ENCODE measurements around the gene CDH23. TPM values are rescaled to one million over a fixed set of nuclear protein-coding genes. Genes with fewer than 3 reads are reported as not detected.
A peak's percentile ranks its signal among the peaks of the same experiment; 100 is the strongest.

The CDH23 gene
- total RNA-seq, 2 donors from 2014 or later = 1.1 to 2.8 TPM

- Mint-ChIP-seq H3K4me1 (ENCODE audit: low read depth) (peaks cover 38% of the 10 kb centered on the region), H3K9me3 (no peaks in the 10 kb centered on the region), H3K27ac (no peak overlapping the region), H3K27me3 (ENCODE audit: low read depth) (no peaks in the 10 kb centered on the region), H3K36me3 (ENCODE audit: insufficient read depth in 2 of 2) (no peaks in the 10 kb centered on the region), H3K4me3 (no peak overlapping the region)
- ATAC-seq (replicated peaks in 1 of 2) (peak; percentile 56 to 59), DNase-seq (peak; percentile 65 to 75)
Measured at GRCh38 chr10:71708301-71708703, 311.6 kb downstream of the CDH23 start.

- Mint-ChIP-seq H3K27me3 (ENCODE audit: low read depth) (no peaks in the 10 kb centered on the region), H3K27ac (no peak overlapping the region), H3K4me3 (no peak overlapping the region), H3K9me3 (no peaks in the 10 kb centered on the region), H3K4me1 (ENCODE audit: low read depth) (peaks cover 47% of the 10 kb centered on the region), H3K36me3 (ENCODE audit: insufficient read depth in 2 of 2) (no peaks in the 10 kb centered on the region)
- DNase-seq (no peak), ATAC-seq (replicated peaks in 1 of 2) (no peak)
Measured at GRCh38 chr10:71708897-71709882, 312.5 kb downstream of the CDH23 start.

- H3K36me3 Mint-ChIP-seq (ENCODE audit: insufficient read depth in 2 of 2) = no peaks in the 10 kb centered on the region
- H3K9me3 Mint-ChIP-seq = no peaks in the 10 kb centered on the region
- H3K4me1 Mint-ChIP-seq (ENCODE audit: low read depth) = peaks cover 59% of the 10 kb centered on the region
- no peak overlapping the region for H3K4me3 Mint-ChIP-seq
- H3K27ac Mint-ChIP-seq = no peak overlapping the region
- no peak for ATAC-seq (replicated peaks in 1 of 2)
- DNase-seq = no peak
- H3K27me3 Mint-ChIP-seq (ENCODE audit: low read depth) = no peaks in the 10 kb centered on the region
Measured at GRCh38 chr10:71710519-71710918, 313.8 kb downstream of the CDH23 start.

- no peak overlapping the region for H3K4me3 Mint-ChIP-seq
- DNase-seq (no peak), ATAC-seq (replicated peaks in 1 of 2) (no peak)
- no peaks in the 10 kb centered on the region for H3K36me3 Mint-ChIP-seq (ENCODE audit: insufficient read depth in 2 of 2)
- no peaks in the 10 kb centered on the region for H3K27me3 Mint-ChIP-seq (ENCODE audit: low read depth)
- H3K27ac Mint-ChIP-seq = no peak overlapping the region
- peaks cover 60% of the 10 kb centered on the region for H3K4me1 Mint-ChIP-seq (ENCODE audit: low read depth)
- no peaks in the 10 kb centered on the region for H3K9me3 Mint-ChIP-seq
Measured at GRCh38 chr10:71711052-71711623, 314.4 kb downstream of the CDH23 start.

- H3K27me3 Mint-ChIP-seq (ENCODE audit: low read depth) = no peaks in the 10 kb centered on the region
- H3K36me3 Mint-ChIP-seq (ENCODE audit: insufficient read depth in 2 of 2) = no peaks in the 10 kb centered on the region
- no peaks in the 10 kb centered on the region for H3K9me3 Mint-ChIP-seq
- peak overlapping the region in 1 of 2 donors; percentile 87 for H3K4me3 Mint-ChIP-seq
- peaks cover 61% of the 10 kb centered on the region for H3K4me1 Mint-ChIP-seq (ENCODE audit: low read depth)
- peak overlapping the region; percentile 87 for H3K27ac Mint-ChIP-seq
- ATAC-seq (replicated peaks in 1 of 2) = no peak
- DNase-seq = no peak
Measured at GRCh38 chr10:71712170-71712569, 315.4 kb downstream of the CDH23 start.

GRCh38 chr10:71712572-71713134 lies 315.9 kb downstream of the CDH23 start:
- no peaks in the 10 kb centered on the region for H3K27me3 Mint-ChIP-seq (ENCODE audit: low read depth)
- ATAC-seq (replicated peaks in 1 of 2) (peak; percentile 58 to 69), DNase-seq (no peak)
- H3K4me1 Mint-ChIP-seq (ENCODE audit: low read depth) = peaks cover 62% of the 10 kb centered on the region
- peak overlapping the region; percentile 85 to 87 for H3K4me3 Mint-ChIP-seq
- H3K27ac Mint-ChIP-seq = peak overlapping the region; percentile 99
- H3K9me3 Mint-ChIP-seq = no peaks in the 10 kb centered on the region
- H3K36me3 Mint-ChIP-seq (ENCODE audit: insufficient read depth in 2 of 2) = no peaks in the 10 kb centered on the region

GRCh38 chr10:71713135-71714030 lies 316.7 kb downstream of the CDH23 start:
- H3K36me3 Mint-ChIP-seq (ENCODE audit: insufficient read depth in 2 of 2) = no peaks in the 10 kb centered on the region
- no peaks in the 10 kb centered on the region for H3K9me3 Mint-ChIP-seq
- ATAC-seq (replicated peaks in 1 of 2) (peak; percentile 66), DNase-seq (peak; percentile 40 to 49)
- no peaks in the 10 kb centered on the region for H3K27me3 Mint-ChIP-seq (ENCODE audit: low read depth)
- H3K4me3 Mint-ChIP-seq = peak overlapping the region; percentile 85 to 87
- H3K27ac Mint-ChIP-seq = peak overlapping the region; percentile 99
- H3K4me1 Mint-ChIP-seq (ENCODE audit: low read depth) = peaks cover 57% of the 10 kb centered on the region

- no peak for ATAC-seq (replicated peaks in 1 of 2)
- DNase-seq = no peak
- H3K36me3 Mint-ChIP-seq (ENCODE audit: insufficient read depth in 2 of 2) = no peaks in the 10 kb centered on the region
- H3K27ac Mint-ChIP-seq = peak overlapping the region; percentile 99
- H3K9me3 Mint-ChIP-seq = no peaks in the 10 kb centered on the region
- peak overlapping the region; percentile 85 to 87 for H3K4me3 Mint-ChIP-seq
- no peaks in the 10 kb centered on the region for H3K27me3 Mint-ChIP-seq (ENCODE audit: low read depth)
- peaks cover 55% of the 10 kb centered on the region for H3K4me1 Mint-ChIP-seq (ENCODE audit: low read depth)
Measured at GRCh38 chr10:71714031-71714410, 317.3 kb downstream of the CDH23 start.

- DNase-seq = no peak
- Mint-ChIP-seq H3K27ac (peak overlapping the region; percentile 99), H3K9me3 (no peaks in the 10 kb centered on the region), H3K36me3 (ENCODE audit: insufficient read depth in 2 of 2) (no peaks in the 10 kb centered on the region), H3K4me1 (ENCODE audit: low read depth) (peaks cover 49% of the 10 kb centered on the region), H3K4me3 (peak overlapping the region; percentile 85 to 87), H3K27me3 (ENCODE audit: low read depth) (no peaks in the 10 kb centered on the region)
- no peak for ATAC-seq (replicated peaks in 1 of 2)
Measured at GRCh38 chr10:71714592-71714991, 317.9 kb downstream of the CDH23 start.

- H3K27ac Mint-ChIP-seq = peak overlapping the region; percentile 24
- H3K4me1 Mint-ChIP-seq (ENCODE audit: low read depth) = peaks cover 46% of the 10 kb centered on the region
- ATAC-seq (replicated peaks in 1 of 2) (no peak), DNase-seq (no peak)
- peak overlapping the region; percentile 47 to 52 for H3K4me3 Mint-ChIP-seq
- H3K27me3 Mint-ChIP-seq (ENCODE audit: low read depth) = no peaks in the 10 kb centered on the region
- H3K9me3 Mint-ChIP-seq = no peaks in the 10 kb centered on the region
- no peaks in the 10 kb centered on the region for H3K36me3 Mint-ChIP-seq (ENCODE audit: insufficient read depth in 2 of 2)
Measured at GRCh38 chr10:71715026-71715425, 318.3 kb downstream of the CDH23 start.

- no peaks in the 10 kb centered on the region for H3K9me3 Mint-ChIP-seq
- H3K4me3 Mint-ChIP-seq = no peak overlapping the region
- no peak for DNase-seq
- ATAC-seq (replicated peaks in 1 of 2) = no peak
- H3K36me3 Mint-ChIP-seq (ENCODE audit: insufficient read depth in 2 of 2) = no peaks in the 10 kb centered on the region
- H3K27ac Mint-ChIP-seq = peak overlapping the region; percentile 24
- H3K4me1 Mint-ChIP-seq (ENCODE audit: low read depth) = peaks cover 46% of the 10 kb centered on the region
- no peaks in the 10 kb centered on the region for H3K27me3 Mint-ChIP-seq (ENCODE audit: low read depth)
Measured at GRCh38 chr10:71715860-71716259, 319.1 kb downstream of the CDH23 start.

GRCh38 chr10:71716426-71716825 lies 319.7 kb downstream of the CDH23 start:
- no peak overlapping the region for H3K4me3 Mint-ChIP-seq
- peaks cover 47% of the 10 kb centered on the region for H3K4me1 Mint-ChIP-seq (ENCODE audit: low read depth)
- no peak for DNase-seq
- no peak for ATAC-seq (replicated peaks in 1 of 2)
- H3K27ac Mint-ChIP-seq = no peak overlapping the region
- H3K36me3 Mint-ChIP-seq (ENCODE audit: insufficient read depth in 2 of 2) = no peaks in the 10 kb centered on the region
- no peaks in the 10 kb centered on the region for H3K9me3 Mint-ChIP-seq
- H3K27me3 Mint-ChIP-seq (ENCODE audit: low read depth) = no peaks in the 10 kb centered on the region

Measured in activated T-cell treated with anti-CD3 and anti-CD28 coated beads, Interleukin-2, amount 50 U/mL, for 72 hours (primary cell).